ENCODE data around the gene NT5C1B. TPM values are rescaled to one million over a fixed set of nuclear protein-coding genes. Genes with fewer than 3 reads are reported as not detected.

The NT5C1B gene
- total RNA-seq, 1 donor from 2014 or later = not detected

- DNase-seq (ENCODE audit: extremely low spot score, unreplicated experiment) = no peak
- Mint-ChIP-seq H3K27me3 (no peaks in the 10 kb centered on the region), H3K27ac (no peak overlapping the region), H3K36me3 (no peaks in the 10 kb centered on the region), H3K4me3 (no peak overlapping the region), H3K4me1 (ENCODE audit: unreplicated experiment) (no peaks in the 10 kb centered on the region), H3K9me3 (no peaks in the 10 kb centered on the region)
- no peak for TF ChIP-seq CTCF (conservative IDR thresholded peaks at IDR 0.05)
Observed at GRCh38 chr2:18592372-18592771, 3.0 kb upstream of the NT5C1B start.

GRCh38 chr2:18588802-18589201, 567 bp downstream of the NT5C1B start:
- Mint-ChIP-seq H3K9me3 (no peaks in the 10 kb centered on the region), H3K4me1 (ENCODE audit: unreplicated experiment) (no peaks in the 10 kb centered on the region), H3K36me3 (peaks cover 5% of the 10 kb centered on the region), H3K27me3 (no peaks in the 10 kb centered on the region), H3K27ac (no peak overlapping the region), H3K4me3 (no peak overlapping the region)
- no peak for TF ChIP-seq CTCF (conservative IDR thresholded peaks at IDR 0.05)
- DNase-seq (ENCODE audit: extremely low spot score, unreplicated experiment) = no peak

- Mint-ChIP-seq H3K4me3 (no peak overlapping the region), H3K4me1 (ENCODE audit: unreplicated experiment) (no peaks in the 10 kb centered on the region), H3K27ac (no peak overlapping the region), H3K9me3 (peaks cover 5% of the 10 kb centered on the region), H3K27me3 (no peaks in the 10 kb centered on the region), H3K36me3 (peaks cover 5% of the 10 kb centered on the region)
- DNase-seq (ENCODE audit: extremely low spot score, unreplicated experiment) = no peak
- no peak for TF ChIP-seq CTCF (conservative IDR thresholded peaks at IDR 0.05)
Observed at GRCh38 chr2:18588049-18588448, 1.3 kb downstream of the NT5C1B start.

- H3K27me3 Mint-ChIP-seq = no peaks in the 10 kb centered on the region
- DNase-seq (ENCODE audit: extremely low spot score, unreplicated experiment) = no peak
- H3K4me1 Mint-ChIP-seq (ENCODE audit: unreplicated experiment) = no peaks in the 10 kb centered on the region
- TF ChIP-seq CTCF (conservative IDR thresholded peaks at IDR 0.05) = no peak
- H3K36me3 Mint-ChIP-seq = peaks cover 5% of the 10 kb centered on the region
- no peak overlapping the region for H3K27ac Mint-ChIP-seq
- peaks cover 5% of the 10 kb centered on the region for H3K9me3 Mint-ChIP-seq
- no peak overlapping the region for H3K4me3 Mint-ChIP-seq
Observed at GRCh38 chr2:18585526-18585925, 3.8 kb downstream of the NT5C1B start.

GRCh38 chr2:18584608-18584954, 4.8 kb downstream of the NT5C1B start:
- H3K4me1 Mint-ChIP-seq (ENCODE audit: unreplicated experiment) = no peaks in the 10 kb centered on the region
- no peak overlapping the region for H3K4me3 Mint-ChIP-seq
- TF ChIP-seq CTCF (conservative IDR thresholded peaks at IDR 0.05) = no peak
- no peak for DNase-seq (ENCODE audit: extremely low spot score, unreplicated experiment)
- H3K9me3 Mint-ChIP-seq = peaks cover 5% of the 10 kb centered on the region
- H3K27me3 Mint-ChIP-seq = no peaks in the 10 kb centered on the region
- H3K36me3 Mint-ChIP-seq = peaks cover 5% of the 10 kb centered on the region
- no peak overlapping the region for H3K27ac Mint-ChIP-seq

Data from type B pancreatic cell (in vitro differentiated cells).